PFSK-1 (cell line): Measurements from ENCODE around the gene IGHMBP2.

ENCODE experiments used
- POLR2AphosphoS5 ChIP-seq: IDR thresholded peaks from 2 replicates; pipeline ENCODE4 v1.6.1; 2012; ENCODE audit warnings: low read depth, mild to moderate bottlenecking, control low read depth, low read length, moderate library complexity
- SIN3A ChIP-seq: IDR thresholded peaks from 2 replicates; pipeline ENCODE4 v1.6.1; 2012; ENCODE audit warnings: mild to moderate bottlenecking, low read length, moderate library complexity, borderline replicate concordance; ENCODE audit not compliant: insufficient read depth
- TF ChIP-seq, protein P1 (sequence below), 2 experiments: IDR thresholded peaks; 2 replicates each; pipeline versions ENCODE4 v1.6.1 to v1.8.0; 2011 to 2012; ENCODE audit warnings: low read depth in 2 of 2, low read length in 2 of 2, control low read depth in 1 of 2, inconsistent platforms in 1 of 2, mild to moderate bottlenecking in 1 of 2, moderate library complexity in 1 of 2; ENCODE audit not compliant: insufficient read depth in 1 of 2

DNA sequence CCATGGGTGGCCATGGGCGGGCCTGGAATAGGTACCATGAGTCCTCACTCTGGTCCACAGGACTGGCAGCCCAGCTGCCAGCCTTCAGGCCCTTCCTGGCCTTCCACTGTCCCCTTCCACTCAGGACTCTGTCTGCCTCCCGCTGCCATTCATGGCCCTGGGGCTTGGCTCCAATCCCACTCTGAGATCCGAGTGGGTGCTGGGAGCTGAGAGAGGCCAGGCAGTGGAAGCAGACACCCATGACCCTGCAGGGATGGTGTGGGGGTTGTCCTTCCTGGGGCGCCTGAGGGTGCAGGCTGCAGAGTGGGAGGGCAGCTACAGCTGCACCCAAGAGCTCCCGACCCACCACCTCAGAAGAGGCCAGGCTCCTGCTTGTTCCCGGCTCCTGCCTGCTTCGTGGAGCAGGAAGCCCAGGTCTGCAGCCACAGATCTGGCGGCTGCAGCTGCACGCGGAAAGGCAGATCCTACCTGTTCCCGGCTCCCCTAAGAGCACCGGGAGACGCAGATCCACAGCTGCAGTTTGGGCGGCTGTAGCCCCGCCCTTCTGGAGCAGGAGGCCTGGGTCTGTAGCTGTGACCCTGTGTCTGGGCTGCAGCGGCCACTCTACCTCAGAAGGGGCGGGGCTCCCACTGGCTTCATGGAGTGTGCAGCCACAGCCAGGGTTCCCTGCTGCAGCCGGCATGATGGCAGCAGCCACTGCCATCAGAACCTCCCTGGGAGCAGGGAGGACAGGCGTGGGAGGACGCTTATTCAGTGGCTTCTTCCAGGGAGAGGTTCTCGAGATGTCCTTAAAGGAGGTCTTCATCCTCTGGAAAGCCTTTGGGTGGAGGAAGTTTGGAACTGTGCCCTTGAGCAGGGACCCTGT is 27.5 kb downstream of the IGHMBP2 start:
- no peak for TF ChIP-seq POLR2AphosphoS5
- no peak for TF ChIP-seq SIN3A
- TF ChIP-seq, protein P1, sequence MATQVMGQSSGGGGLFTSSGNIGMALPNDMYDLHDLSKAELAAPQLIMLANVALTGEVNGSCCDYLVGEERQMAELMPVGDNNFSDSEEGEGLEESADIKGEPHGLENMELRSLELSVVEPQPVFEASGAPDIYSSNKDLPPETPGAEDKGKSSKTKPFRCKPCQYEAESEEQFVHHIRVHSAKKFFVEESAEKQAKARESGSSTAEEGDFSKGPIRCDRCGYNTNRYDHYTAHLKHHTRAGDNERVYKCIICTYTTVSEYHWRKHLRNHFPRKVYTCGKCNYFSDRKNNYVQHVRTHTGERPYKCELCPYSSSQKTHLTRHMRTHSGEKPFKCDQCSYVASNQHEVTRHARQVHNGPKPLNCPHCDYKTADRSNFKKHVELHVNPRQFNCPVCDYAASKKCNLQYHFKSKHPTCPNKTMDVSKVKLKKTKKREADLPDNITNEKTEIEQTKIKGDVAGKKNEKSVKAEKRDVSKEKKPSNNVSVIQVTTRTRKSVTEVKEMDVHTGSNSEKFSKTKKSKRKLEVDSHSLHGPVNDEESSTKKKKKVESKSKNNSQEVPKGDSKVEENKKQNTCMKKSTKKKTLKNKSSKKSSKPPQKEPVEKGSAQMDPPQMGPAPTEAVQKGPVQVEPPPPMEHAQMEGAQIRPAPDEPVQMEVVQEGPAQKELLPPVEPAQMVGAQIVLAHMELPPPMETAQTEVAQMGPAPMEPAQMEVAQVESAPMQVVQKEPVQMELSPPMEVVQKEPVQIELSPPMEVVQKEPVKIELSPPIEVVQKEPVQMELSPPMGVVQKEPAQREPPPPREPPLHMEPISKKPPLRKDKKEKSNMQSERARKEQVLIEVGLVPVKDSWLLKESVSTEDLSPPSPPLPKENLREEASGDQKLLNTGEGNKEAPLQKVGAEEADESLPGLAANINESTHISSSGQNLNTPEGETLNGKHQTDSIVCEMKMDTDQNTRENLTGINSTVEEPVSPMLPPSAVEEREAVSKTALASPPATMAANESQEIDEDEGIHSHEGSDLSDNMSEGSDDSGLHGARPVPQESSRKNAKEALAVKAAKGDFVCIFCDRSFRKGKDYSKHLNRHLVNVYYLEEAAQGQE (IDR thresholded peaks at IDR 0.05; ENCODE audit: insufficient read depth in 1 of 2, low read depth in 2 of 2, low read length in 2 of 2), result no peak
